Osteoblast (primary cell): ENCODE data around the gene THAP7. TPM values are rescaled to one million over a fixed set of nuclear protein-coding genes. Genes with fewer than 3 reads are reported as not detected.

ENCODE experiments used
- DNase-seq: peaks from one replicate; pipeline ENCODE4 v3.0.0; 2011; ENCODE audit warnings: low spot score, mixed read lengths; ENCODE audit not compliant: insufficient read length; ENCODE audit errors: missing footprints
- H2AFZ ChIP-seq: 2 replicates; pipeline ENCODE4 v1.6.0; 2011; ENCODE audit warnings: mild to moderate bottlenecking, low read length
- H3K27ac ChIP-seq: 2 replicates; pipeline ENCODE4 v1.5.1; 2011; ENCODE audit warnings: mild to moderate bottlenecking, low read depth, low read length, moderate library complexity
- H3K27me3 ChIP-seq: 2 replicates; pipeline ENCODE4 v1.6.0; 2012; ENCODE audit warnings: mild to moderate bottlenecking, control low read depth, inconsistent platforms, low read length, moderate library complexity; ENCODE audit not compliant: insufficient read depth
- H3K36me3 ChIP-seq: 2 replicates; pipeline ENCODE4 v1.5.1; 2011; ENCODE audit warnings: mild to moderate bottlenecking, low read length, control low read depth, moderate library complexity; ENCODE audit not compliant: insufficient read depth
- H3K4me1 ChIP-seq: 2 replicates; pipeline ENCODE4 v1.5.1; 2011; ENCODE audit warnings: mild to moderate bottlenecking, low read length, control low read depth, moderate library complexity; ENCODE audit not compliant: insufficient read depth
- H3K4me2 ChIP-seq: 2 replicates; pipeline ENCODE4 v1.6.0; 2011; ENCODE audit warnings: mild to moderate bottlenecking, low read length; ENCODE audit not compliant: insufficient read depth
- H3K4me3 ChIP-seq: fragments of 200-600 bp; sonication (generic); 3 replicates; pipeline ENCODE4 v1.5.1; 2012; ENCODE audit warnings: mild to moderate bottlenecking, low read length, inconsistent platforms; ENCODE audit not compliant: insufficient read depth
- H3K79me2 ChIP-seq: 2 replicates; pipeline ENCODE4 v1.6.0; 2012; ENCODE audit warnings: mild to moderate bottlenecking, low read length, control low read depth, inconsistent platforms; ENCODE audit not compliant: insufficient read depth
- H3K9me3 ChIP-seq: 2 replicates; pipeline ENCODE4 v1.5.1; 2011; ENCODE audit warnings: low read depth, low read length, control low read depth
- H4K20me1 ChIP-seq: 2 replicates; pipeline ENCODE4 v1.6.0; 2012; ENCODE audit warnings: mild to moderate bottlenecking, low read length, control low read depth; ENCODE audit not compliant: insufficient read depth
- total RNA-seq: library from RNA; depleted of rRNA; stranded (reverse); fragments of >200 nt; gene quantifications from 2 replicates; pipeline ENCODE4 v1.2.3, GENCODE V29; 2012
- TF ChIP-seq, protein P1 (sequence below): IDR thresholded peaks from 2 replicates; pipeline ENCODE4 v1.5.1; 2011; ENCODE audit warnings: mild to moderate bottlenecking, low read depth, low read length, moderate library complexity; ENCODE audit errors: extremely low read depth

The THAP7 gene
- total RNA-seq, 1 donor = 24.2 TPM

DNA sequence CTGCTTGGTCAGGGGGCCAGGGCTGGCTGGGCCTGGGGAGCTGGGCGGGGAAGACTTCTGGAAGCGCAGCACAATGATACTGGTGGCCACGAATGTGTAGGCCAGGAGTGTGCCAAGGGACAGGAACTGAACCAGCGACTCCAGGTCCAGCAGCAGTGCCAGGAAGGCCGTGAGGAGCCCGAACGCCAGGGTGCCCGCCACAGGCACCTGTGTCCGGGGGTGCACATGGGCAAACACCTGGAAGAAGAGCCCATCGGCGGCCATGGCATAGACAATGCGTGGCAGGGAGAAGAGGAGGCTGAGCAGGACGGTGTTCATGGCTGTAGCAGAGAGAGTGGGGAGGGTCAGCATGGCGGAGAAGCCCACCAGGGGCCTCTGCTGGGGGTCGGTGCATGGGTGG is 28.1 kb upstream of the THAP7 start:
- Histone ChIP-seq H3K4me1 (peaks cover 8% of the 10 kb centered on the region), H3K27ac (no peak overlapping the region), H3K9me3 (no peaks in the 10 kb centered on the region), H4K20me1 (no peaks in the 10 kb centered on the region), H3K36me3 (no peaks in the 10 kb centered on the region), H3K27me3 (peaks cover 32% of the 10 kb centered on the region), H3K4me2 (no peak overlapping the region), H3K4me3 (no peak overlapping the region), H2AFZ (no peak overlapping the region), H3K79me2 (no peaks in the 10 kb centered on the region)
- TF ChIP-seq, protein P1, sequence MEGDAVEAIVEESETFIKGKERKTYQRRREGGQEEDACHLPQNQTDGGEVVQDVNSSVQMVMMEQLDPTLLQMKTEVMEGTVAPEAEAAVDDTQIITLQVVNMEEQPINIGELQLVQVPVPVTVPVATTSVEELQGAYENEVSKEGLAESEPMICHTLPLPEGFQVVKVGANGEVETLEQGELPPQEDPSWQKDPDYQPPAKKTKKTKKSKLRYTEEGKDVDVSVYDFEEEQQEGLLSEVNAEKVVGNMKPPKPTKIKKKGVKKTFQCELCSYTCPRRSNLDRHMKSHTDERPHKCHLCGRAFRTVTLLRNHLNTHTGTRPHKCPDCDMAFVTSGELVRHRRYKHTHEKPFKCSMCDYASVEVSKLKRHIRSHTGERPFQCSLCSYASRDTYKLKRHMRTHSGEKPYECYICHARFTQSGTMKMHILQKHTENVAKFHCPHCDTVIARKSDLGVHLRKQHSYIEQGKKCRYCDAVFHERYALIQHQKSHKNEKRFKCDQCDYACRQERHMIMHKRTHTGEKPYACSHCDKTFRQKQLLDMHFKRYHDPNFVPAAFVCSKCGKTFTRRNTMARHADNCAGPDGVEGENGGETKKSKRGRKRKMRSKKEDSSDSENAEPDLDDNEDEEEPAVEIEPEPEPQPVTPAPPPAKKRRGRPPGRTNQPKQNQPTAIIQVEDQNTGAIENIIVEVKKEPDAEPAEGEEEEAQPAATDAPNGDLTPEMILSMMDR = no peak
- DNase-seq = no peak

GRCh38 chr22:21029486-21030025 is 27.6 kb upstream of the THAP7 start:
- Histone ChIP-seq H3K79me2 (no peaks in the 10 kb centered on the region), H3K27ac (no peak overlapping the region), H3K4me2 (no peak overlapping the region), H3K27me3 (peaks cover 32% of the 10 kb centered on the region), H3K36me3 (no peaks in the 10 kb centered on the region), H2AFZ (no peak overlapping the region), H3K9me3 (no peaks in the 10 kb centered on the region), H3K4me3 (no peak overlapping the region), H3K4me1 (peaks cover 8% of the 10 kb centered on the region), H4K20me1 (no peaks in the 10 kb centered on the region)
- TF ChIP-seq, protein P1 = no peak
- DNase-seq = peak; percentile 37

DNA sequence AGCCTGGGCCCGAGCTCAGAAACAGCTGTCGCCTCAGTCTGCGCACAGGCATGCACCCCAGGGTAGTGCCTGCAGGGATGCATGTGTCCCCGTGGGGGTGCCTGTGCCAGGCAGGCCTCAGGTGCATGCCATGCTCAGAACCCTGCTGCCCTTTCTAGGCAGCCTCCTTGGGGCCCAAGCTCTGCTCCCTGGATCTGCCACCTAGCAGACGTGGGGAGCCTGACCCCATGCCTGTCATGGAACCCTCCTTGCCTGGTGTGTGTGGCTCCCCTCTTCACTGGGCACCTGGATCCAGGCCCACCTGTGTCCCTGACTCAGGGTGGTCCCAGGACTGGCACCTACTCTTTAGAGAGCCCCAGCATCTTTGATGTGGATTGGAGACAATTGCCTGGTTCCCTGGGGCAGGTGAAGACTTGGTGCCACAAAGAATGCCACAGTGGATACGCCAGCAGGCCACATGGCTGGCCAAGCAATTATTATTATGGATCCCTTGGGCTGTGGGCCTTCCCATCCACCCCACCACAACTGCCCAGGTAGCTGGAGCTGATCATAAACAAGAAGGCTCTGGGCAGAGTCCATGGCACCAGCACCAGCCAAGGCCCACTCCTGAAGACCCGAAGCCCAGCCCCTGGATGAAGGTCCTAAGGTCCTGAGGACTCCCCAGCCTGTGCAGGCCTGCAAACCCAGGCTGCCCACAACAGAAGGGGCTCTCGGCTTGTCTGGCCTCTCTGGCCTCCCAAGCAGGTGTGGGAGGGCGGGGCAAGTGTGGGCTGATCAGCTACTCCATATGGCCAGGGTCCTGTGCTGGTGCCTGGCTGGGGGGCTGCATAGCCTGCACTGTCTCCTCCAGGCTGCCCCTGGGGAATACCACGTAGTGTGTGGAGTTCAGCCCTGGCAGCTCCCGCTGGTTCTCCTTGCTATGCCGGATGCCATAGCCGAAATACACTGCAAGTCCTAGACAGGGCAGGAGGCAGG is 26.6 kb upstream of the THAP7 start:
- H4K20me1 ChIP-seq = no peaks in the 10 kb centered on the region
- peaks cover 8% of the 10 kb centered on the region for H3K4me1 ChIP-seq
- H3K79me2 ChIP-seq = no peaks in the 10 kb centered on the region
- peaks cover 32% of the 10 kb centered on the region for H3K27me3 ChIP-seq
- TF ChIP-seq, protein P1 = no peak
- no peak overlapping the region for H3K4me3 ChIP-seq
- no peaks in the 10 kb centered on the region for H3K9me3 ChIP-seq
- H3K36me3 ChIP-seq = no peaks in the 10 kb centered on the region
- no peak overlapping the region for H3K4me2 ChIP-seq
- no peak overlapping the region for H2AFZ ChIP-seq
- H3K27ac ChIP-seq = no peak overlapping the region
- peak; percentile 76 for DNase-seq
